HG03521 (cell line): Measurements from ENCODE around the gene PREPL.

ENCODE experiments used
- ATAC-seq: cut with Tn5 transposase; IDR thresholded peaks from one replicate; pipeline ENCODE4 v1.9.1; 2021; ENCODE audit warnings: mild to moderate bottlenecking, moderate library complexity; ENCODE audit not compliant: unreplicated experiment

Gene PREPL

DNA sequence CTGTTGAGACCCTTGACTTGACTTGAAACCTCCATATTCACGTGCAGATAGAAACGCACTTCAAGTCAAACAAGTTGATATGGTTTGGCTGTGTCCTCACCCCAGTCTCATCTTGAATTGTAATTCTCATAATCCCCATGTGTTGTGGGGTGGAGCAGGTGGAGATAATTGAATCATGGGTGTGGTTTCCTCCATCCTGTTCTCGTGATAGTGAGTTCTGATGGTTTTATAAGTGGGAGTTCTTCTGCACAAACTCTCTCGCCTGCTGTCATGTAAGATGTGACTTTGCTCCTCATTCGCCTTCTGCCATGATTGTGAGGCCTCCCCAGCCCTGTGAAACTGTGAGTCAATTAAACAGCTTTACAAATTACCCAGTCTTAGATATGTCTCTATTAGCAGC, 64.6 kb downstream of the PREPL start:
- ATAC-seq, result no peak

DNA sequence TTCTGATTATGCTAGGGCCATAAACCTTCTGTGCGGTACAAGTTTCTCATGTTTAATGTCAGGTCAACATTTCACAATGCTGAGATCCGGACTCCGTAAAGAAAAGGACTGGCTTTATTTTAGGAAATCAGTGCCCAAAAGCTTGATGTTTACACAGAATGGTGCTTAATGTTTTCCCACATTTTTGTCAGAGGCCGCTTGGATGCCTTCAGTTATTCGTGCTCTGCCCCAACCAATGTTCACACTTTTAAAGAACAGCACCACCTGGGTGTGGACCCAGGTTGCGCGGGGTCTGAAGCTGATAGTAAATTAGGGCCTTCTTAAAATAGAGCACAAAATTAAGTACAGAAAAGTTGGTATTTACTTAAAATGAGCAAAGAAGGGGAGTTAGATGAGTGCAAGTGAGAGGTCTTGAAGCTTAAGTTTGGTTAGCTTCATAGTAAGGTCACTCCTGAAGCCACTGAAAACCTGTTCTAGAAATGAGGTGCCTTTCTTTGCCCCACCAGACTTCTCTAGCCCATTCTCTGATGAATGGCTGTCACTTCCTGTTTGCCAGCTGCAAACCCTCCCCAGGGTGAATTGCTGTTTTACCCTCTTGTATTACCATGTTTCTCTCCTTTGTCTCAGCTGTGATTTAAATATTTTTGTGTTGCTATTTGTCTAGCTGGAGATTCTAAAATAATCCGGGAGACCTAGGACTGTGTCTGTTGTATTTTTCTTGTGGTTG, 65.5 kb downstream of the PREPL start:
- no peak for ATAC-seq

DNA sequence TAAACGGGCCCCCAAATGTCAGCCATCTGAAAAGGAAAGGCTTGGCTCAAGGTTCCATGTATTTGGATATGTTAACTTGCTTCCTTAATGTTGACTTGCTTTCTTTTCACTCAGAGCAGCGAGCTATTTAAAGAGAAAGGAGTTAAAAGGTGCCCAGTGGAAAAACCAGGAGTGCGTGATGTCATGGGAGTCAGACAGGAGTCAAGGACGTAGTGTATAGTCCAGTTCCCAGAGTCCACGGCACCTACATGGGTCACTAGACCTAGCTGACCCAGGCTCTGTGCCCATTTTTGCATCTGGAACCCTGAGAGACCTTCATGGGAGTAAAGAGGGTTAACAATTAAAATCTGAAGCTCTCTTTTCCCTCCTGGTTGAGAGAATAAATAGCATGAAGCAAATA, 66.2 kb downstream of the PREPL start:
- no peak for ATAC-seq

DNA sequence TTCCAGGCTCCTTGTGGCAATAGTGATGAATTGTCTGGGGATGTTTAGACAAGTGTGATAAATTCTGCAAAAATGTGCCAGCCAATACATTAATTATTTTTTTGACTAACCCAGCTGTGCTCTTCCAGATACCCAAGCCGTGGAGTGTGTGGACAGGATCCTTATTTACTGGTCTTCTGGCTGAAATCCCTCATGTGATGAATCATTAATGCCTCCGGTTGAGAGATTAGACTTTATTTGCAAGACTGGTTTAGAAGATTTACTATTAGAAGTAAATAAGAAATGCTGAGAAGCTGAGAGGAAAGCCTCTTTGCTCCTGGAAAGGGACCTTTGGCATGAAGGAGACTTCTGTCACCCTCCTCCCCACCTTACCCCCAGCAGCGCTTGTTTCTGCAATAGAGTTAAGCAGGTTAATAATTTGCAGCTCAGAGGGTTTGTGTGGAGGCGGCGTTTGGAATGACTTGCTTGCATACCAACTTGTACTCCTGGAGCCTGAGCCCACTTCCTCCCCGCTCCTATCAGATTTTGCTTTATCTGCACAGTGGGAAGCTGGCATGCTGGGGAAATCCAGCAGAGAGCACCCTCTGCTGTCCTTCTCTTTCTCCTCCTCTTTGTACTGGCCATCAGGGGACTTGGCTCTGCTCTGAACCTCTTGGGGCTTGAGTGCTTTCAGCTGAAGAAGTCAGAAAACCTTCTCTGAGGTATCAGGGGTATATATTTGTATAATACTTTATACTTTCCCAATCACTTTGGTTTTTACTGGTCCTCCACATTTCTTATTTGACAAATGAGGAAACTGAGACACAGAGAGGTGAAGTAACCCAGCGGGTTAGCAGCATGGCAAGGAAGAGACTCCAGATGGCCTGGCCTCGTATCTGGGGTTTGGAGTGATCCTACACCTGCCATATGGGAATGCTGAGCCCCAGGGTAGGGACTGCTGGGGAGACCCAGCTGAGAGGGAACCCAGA, 69.7 kb downstream of the PREPL start:
- ATAC-seq, result no peak

DNA sequence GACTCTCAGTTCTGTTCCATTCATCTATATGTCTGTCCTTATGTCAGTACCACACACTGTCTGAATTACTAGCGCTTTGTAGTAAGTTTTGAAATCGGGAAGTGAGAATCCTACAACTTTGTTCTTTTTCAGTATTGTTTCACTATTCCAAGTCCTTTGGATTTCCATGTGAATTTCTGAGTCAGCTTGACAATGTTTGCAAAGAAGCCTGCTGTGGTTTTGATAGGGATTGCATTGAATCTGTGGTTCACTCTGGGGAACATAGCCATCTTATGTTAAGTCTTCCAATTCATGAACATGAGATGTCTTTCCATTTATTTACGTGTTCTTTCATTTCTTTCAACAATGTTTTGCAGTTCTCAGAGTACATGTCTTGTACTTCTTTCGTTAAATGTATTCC, 71.0 kb downstream of the PREPL start:
- no peak for ATAC-seq

DNA sequence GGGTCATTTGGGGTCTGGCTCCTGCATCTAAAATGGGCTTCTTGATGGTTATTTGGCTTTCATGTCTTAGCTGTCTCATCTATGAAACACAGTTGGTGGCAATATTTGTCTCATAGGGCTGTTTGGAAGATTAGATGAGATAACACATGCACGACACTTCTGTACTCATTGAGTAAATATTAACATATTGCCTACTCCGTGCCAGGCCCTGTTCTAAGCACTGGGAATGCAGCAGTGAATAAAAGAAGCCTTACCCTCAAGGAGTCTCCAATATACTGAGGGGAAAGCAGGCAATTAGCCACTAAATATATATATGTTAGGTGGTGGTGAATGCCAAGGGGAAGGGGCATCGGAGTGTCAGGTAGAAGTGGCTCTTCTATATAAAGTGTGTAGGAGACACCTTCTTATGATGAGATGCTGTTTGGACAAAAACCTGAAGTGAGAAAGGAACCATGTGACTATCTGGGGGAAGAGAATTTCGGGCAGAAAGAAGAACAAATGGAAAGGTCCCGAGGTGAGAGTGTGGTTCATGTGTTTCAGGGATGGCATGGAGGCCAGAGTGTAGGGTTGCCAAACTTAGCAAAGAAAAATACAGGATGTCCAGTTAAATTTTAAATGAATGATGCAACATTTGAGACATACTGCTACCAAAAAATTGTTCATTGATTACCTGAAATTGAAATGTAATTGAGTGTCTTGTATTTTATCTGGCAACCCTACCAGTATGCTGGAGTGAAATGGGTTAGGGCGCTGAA, 74.2 kb downstream of the PREPL start:
- no peak for ATAC-seq

DNA sequence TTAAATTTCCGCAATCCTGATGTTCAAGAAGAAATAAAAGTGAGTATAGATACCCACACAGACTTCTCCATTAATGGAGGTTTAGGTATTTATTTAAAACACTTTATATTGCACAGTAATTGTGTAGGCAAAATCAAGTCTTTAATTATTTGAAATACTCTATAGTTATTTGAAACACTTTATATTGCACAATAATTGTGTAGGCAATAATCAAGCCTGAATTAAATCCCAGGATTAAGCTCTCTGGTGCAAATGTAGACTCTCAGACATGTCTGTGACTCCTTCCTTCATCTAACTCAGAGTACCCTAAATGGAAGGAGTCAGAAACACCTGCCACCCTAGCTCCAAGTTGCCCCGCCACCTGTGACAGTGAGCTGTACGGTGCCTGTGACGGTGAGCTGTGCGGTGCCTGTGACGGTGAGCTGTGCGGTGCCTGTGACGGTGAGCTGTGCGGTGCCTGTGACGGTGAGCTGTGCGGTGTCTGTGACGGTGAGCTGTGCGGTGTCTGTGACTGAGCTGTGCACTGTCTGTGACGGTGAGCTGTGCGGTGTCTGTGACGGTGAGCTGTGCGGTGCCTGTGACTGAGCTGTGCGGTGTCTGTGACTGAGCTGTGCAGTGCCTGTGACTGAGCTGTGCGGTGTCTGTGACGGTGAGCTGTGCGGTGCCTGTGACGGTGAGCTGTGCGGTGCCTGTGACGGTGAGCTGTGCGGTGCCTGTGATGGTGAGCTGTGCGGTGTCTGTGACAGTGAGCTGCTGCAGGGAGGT, 75.0 kb downstream of the PREPL start:
- ATAC-seq, result no peak

DNA sequence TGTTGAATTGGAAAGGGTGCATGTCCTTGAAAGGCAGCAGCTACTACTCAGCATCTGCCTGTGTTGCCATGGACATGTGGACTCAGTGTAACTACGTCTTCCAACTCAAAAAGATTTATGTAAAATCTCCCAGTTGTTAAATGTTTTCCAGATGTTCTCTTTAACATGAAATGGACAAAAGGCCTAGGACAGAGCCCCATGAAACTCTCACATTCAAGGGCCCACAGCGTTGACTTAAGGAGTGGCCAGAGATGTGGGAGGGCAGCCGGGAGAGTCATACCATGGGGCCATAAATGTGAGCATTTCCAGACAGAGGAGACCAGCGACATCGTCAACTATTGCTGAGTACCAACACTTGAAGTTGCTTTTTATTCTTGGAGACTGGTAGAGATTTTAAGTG, 76.1 kb downstream of the PREPL start:
- ATAC-seq, result no peak

DNA sequence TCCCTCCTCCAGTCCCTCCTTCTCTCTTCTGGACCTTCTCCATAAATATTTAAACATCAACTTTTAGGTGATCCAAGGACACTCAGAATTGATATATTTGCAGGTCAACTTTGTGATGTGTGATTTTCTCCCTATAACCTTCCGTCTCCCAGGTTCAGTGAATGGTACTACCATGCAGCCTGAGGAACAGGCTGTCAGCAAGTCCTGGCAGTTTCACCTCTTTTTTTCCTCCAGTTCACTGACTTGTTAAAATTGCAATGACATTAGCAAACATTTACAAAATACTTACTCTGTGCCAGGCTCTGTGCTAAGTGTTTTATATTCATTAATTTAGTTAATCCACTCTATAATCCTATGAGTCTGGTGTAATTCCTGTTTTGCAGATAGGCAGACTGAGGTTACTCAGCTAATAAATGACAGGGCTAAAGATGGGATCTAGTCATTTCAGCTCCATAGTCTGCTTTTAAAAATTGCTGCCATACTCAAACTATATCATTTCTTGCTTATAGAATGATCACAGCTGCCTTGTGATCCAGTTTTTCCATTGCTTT, 78.1 kb downstream of the PREPL start:
- no peak for ATAC-seq

DNA sequence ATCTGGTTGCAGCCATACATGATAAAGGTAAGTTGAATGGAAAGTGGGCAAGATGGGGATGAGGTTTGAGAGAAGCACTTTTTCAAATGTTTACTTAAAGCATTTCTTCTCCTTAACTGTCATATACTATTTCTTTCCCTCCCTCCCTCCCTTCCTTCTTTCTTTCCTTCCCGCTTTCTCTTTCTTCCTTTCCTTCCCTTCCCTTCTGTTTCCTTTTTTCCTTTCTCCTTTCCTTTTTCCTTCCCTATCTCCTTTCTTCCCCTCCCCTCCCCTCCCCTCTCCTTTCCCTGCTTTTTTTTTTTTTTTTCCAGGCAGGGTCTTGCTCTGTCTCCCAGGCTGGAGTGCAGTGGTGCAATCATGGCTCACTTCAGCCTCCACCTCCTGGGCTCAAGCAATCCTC, 80.4 kb downstream of the PREPL start:
- no peak for ATAC-seq

DNA sequence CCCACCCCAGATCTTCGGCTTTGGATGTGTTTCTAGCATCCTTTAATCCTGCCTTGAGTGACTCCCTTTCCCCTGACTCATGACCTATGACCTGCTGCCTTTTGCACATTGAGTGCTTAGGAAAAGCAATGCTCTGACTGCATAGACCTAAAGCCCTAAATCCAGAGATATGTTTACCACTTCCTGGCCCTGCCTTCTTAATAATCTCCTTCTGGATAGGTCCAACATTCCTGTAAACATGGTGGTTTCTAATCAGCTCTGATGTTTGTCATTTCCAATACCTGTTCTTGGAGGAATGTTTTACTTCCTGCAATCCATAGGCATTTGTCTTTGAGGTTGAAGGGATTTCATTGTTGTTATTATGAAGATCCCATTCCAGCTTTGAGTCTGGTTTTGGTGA, 83.8 kb downstream of the PREPL start:
- ATAC-seq, result no peak

DNA sequence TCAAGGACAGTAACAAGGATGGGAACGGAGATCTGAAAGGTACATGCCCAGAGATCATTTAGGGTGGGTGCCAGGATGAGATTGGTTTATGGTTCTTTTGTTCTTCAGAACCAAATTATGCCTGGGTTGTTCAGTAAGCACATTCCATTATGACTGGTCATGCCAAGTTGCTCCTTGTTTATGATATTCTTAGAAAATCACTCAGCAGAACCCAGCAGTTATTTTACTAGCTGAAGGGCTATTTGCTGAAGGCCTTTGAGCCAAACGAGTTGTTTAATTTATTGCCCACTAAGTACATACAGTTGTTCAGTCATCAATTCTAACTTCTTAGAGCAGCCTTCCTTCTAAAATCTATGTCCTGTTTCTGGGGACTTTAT, 85.4 kb downstream of the PREPL start:
- no peak for ATAC-seq

DNA sequence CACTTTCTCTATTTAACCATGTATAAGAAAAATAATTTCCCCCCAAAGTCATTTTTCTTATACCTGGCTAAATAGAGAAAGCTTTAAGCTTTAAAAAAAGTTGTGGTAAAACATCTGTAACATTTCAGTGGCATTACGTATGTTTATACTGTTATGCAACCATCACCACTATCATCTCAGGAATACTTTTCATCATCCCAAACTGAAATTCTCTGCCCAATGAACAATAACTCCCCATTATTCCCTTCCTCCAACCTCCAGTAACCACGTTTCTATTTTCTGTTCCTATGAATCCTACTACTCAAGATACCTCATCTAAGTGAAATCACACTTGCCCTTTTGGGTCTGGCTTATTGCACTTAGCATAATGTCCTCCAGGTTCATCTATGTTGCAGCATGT, 87.7 kb downstream of the PREPL start:
- ATAC-seq, result no peak

DNA sequence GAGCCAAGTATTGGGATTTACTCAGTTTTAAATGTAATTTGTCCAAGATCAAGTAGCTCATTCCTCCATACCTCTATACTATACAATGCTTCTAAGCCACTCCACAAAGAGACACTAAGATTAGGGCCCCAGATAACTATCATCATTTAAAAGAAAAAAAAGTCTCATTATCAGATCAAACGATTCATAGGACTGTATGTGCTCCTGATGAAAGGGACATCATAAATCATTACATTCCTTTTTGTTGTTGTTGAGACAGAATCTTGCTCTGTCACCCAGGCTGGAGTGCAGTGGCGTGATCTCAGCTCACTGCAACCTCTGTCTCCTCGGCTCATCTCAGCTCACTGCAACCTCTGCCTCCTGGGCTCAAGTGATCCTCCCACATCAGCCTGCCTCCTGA, 88.2 kb downstream of the PREPL start:
- ATAC-seq, result no peak

DNA sequence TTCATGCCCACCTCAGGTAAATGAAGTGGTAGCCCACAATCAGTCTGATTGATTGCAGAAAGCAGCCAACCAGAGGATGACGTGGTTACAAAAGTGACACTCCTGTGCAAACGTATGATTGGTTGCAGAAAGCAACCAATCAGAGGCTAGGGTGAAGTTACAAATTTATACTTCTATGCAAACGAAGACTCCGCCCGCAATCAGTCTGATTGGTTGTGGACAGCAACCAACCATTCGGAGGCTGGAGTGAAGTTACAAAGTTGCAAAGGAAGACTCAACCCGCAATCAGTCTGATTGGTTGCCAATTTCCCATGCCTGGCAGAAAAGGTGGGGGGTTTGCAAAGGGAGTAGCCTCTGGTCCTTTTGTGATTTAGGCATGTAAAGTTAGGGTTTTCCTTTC, 90.0 kb downstream of the PREPL start:
- no peak for ATAC-seq

DNA sequence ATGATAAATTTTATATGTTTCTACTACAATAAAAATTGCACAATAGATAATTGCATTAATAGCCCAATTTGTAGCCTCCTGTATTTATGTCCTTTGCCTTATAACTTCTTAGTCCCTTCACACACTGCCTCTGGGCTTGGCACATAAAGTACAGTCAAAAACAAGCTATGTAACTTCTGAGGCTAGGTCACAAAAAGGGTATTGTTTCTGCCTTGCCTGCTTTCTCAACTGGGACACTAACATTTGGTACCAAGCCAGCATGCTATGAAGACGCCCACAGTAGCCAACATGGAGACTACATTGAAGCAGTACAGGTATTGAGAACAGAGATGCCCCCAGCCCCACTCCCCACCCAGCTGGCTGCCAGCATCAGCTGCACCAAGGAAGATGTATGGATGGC, 91.5 kb downstream of the PREPL start:
- no peak for ATAC-seq

DNA sequence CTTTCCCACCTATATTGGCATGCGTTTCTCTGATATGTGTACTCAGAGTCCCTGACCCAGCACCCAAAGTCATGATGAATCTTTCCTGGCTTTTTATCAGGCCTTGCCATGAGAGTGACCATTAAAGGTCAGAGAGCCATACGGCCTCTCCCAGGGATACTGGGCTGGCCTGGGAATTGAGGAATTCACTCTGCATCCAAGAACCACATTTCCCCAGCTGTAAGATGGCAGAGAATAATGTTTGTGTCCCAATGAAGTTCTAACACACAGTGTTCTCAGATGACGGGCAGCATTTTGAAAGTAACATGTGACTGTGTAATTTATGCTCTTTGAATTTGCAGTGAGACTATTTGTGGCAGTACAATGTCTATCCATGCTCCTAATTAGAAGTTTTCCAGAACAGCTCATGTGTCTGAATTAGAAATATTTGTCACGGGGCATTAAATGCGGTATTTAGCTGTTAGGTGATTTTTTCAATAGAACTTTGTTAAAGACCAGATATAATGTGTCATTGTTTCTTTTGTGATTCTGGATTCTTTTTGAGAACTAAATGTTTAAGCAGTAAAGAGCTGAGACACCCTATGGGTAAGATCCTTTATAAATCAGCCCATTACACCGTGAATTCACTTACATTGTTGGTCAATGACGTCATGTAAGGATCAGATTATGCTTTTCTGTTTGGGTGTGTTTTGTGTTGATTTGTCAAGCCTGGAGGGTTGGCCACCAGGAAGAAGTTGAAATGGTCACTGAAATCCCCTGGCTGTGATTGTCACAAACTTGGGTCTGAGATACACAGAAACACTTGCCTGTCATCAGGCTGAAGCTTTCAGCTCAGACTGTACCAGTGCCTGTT, 93.3 kb downstream of the PREPL start:
- ATAC-seq, result no peak
